HepG2 (cell line): Measurements from ENCODE around the gene PDLIM4.

ENCODE experiments used
- ATF7-NPFF ChIP-seq: sonication (generic); formaldehyde crosslinking; IDR thresholded peaks from 2 replicates; pipeline ENCODE4 v1.8.1; 2023; ENCODE audit warnings: mild to moderate bottlenecking, low read depth, missing genetic modification reagents, moderate library complexity
- CEBPZ ChIP-seq: IDR thresholded peaks from 2 replicates; pipeline ENCODE4 v1.6.1; 2012; ENCODE audit warnings: low read length, improper control_type of control experiment
- GABPB1 ChIP-seq: IDR thresholded peaks from 2 replicates; pipeline ENCODE4 v1.6.1; 2016; ENCODE audit warnings: mild to moderate bottlenecking, missing genetic modification reagents, moderate library complexity, missing compliant biosample characterization
- NFATC3 ChIP-seq: sonication (generic); formaldehyde crosslinking; IDR thresholded peaks from 2 replicates; pipeline ENCODE4 v1.5.1; 2020; ENCODE audit warnings: mild to moderate bottlenecking, missing genetic modification reagents
- NR3C1 ChIP-seq: sonication (generic); formaldehyde crosslinking; IDR thresholded peaks from 2 replicates; pipeline ENCODE4 v1.4.0; 2020; ENCODE audit warnings: missing genetic modification reagents
- ZHX1 ChIP-seq: sonication (generic); formaldehyde crosslinking; IDR thresholded peaks from 2 replicates; pipeline ENCODE4 v1.8.1; 2022; ENCODE audit warnings: low read depth, mild to moderate bottlenecking, missing genetic modification reagents
- ZKSCAN1 ChIP-seq: fragments of 150-350 bp; IDR thresholded peaks from 2 replicates; pipeline ENCODE4 v1.6.1; 2014; ENCODE audit warnings: low read length

GRCh38 chr5:132313366-132313765 is 55.9 kb downstream of the PDLIM4 start:
- TF ChIP-seq ZKSCAN1 (no peak), ATF7-NPFF (no peak), NR3C1 (CRISPR knock-in tag) (no peak), GABPB1 (CRISPR knock-in tag) (no peak), NFATC3 (CRISPR knock-in tag) (no peak), ZHX1 (CRISPR knock-in tag) (no peak), CEBPZ (no peak)
